ENCODE results near the gene AGBL5.
"Not testable (repeated sequence)": the region's sequence is repeated elsewhere in the genome, so short reads cannot be mapped to it uniquely, and the experiment has no call there.

AGBL5 gene

GRCh38 chr2:27093430-27094352 lies 42.2 kb downstream of the AGBL5 start:
- no peak for DNase-seq

DNA sequence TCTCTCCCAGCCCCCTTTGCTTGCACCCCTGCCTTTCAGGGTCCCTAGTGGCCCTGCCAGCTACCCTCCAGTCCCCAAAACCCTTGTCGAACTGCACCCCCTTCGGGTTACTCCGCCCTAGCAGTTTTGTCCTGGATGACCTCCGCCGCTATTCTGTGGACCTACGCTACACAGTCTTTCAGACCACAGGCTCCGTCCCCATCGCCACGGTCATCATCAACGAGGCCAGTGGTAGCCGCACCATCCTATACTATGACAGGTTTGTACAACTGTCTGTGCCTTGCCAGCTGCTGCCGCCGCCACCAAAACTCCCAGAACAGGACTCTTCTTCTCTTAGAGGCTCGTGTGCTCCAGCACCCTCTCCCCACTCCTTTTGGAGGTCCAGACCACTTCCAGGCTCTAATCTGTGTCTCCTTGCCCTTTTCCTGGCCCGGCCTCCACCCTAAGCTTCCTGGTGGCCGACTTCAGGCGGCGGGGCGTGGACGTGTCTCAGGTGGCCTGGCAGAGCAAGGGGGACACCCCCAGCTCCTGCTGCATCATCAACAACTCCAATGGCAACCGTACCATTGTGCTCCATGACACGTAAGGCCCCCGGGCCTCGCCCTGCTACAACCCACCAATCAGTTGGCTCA lies 43.0 kb downstream of the AGBL5 start:
- DNase-seq, result no peak

- no peak for DNase-seq
Measured at GRCh38 chr2:27095427-27095744, 43.9 kb downstream of the AGBL5 start.

GRCh38 chr2:27095745-27096651 lies 44.5 kb downstream of the AGBL5 start:
- peak; percentile 75 for DNase-seq

GRCh38 chr2:27096748-27097297 lies 45.4 kb downstream of the AGBL5 start:
- no peak for DNase-seq

GRCh38 chr2:27097341-27097740 lies 45.9 kb downstream of the AGBL5 start:
- DNase-seq, result no peak

DNA sequence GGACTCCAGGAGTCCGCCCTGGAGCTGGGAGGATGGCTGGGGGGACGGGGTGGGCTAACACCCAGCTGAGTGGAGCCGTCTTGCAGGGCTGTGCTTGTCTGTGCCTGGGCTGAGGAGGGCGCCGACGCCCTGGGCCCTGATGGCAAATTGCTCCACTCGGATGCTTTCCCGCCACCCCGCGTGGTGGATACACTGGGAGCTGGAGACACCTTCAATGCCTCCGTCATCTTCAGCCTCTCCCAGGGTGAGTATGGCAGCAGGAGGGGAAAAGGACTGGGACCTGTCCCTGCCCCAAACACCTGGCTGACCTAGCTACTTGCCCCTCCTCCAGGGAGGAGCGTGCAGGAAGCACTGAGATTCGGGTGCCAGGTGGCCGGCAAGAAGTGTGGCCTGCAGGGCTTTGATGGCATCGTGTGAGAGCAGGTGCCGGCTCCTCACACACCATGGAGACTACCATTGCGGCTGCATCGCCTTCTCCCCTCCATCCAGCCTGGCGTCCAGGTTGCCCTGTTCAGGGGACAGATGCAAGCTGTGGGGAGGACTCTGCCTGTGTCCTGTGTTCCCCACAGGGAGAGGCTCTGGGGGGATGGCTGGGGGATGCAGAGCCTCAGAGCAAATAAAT lies 48.0 kb downstream of the AGBL5 start:
- DNase-seq, result no peak

- no peak for DNase-seq
Measured at GRCh38 chr2:27100036-27100435, 48.6 kb downstream of the AGBL5 start.

DNA sequence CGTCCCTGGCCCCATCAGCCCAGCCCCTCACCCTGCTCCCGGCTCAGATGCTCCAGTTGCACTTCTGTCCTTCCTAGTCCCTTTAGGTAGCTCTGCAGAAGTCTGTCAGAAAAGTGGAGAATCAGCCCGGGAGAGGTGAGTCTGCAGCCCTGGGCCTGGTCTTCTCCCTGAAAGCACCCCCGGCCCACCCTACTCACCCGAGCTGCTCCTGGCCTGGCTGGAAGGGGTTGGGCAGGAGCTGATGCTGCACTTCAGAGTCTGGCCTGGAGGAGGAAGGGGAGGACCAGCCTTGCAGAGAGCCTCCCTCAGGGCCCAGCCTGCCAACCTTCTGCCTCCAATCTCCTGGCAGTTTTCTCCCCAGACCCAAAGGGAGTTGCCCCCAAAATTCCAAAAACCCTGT lies 50.9 kb downstream of the AGBL5 start:
- no peak for DNase-seq

- no peak for DNase-seq
Measured at GRCh38 chr2:27105981-27106380, 54.5 kb downstream of the AGBL5 start.

DNA sequence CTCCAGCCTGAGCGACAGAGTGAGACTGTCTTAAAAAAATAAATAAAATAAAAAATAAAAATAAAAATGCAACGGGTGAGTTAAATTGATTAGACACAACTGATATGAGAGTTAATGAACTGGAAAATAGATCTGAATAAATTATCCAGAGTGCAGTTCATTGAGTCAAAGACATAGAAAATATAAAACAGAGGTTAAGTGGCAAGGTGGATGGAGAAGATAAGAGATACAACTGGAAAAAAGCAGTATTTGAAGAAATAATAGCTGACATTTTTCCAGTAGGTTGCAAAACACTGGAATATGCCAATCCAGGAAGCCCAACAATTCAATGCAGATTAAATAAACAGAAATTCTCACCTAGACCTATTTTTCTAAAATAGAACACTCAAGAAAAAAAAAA lies 56.8 kb downstream of the AGBL5 start:
- DNase-seq, result no peak

- DNase-seq, result no peak
Measured at GRCh38 chr2:27109083-27109482, 57.6 kb downstream of the AGBL5 start.

GRCh38 chr2:27110603-27111352 lies 59.3 kb downstream of the AGBL5 start:
- DNase-seq, result not testable (repeated sequence)

- not testable (repeated sequence) for DNase-seq
Measured at GRCh38 chr2:27111392-27112078, 60.1 kb downstream of the AGBL5 start.

DNA sequence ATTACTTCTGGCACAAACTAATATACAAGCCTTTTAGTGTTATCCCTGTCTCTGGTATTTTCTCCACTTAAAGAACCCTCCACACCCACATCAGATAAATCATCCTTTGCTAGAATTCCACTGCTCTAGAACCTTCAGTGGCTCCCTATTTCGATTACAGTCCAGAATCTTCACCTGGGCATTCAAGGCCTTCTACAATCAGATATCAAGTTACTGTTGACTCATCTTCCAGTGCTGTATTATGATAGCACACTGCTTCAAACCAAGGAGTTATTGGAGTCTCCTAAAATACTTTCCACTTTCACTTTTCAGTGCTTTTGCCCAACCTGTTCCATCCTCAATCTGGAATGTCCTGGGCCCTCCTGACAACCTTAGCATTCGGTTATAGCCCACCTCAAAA lies 64.1 kb downstream of the AGBL5 start:
- no peak for DNase-seq

GRCh38 chr2:27117995-27118524 lies 66.6 kb downstream of the AGBL5 start:
- DNase-seq, result no peak

- DNase-seq, result no peak
Measured at GRCh38 chr2:27118525-27119329, 67.3 kb downstream of the AGBL5 start, which contains the start of gene CGREF1. TSS of gene CGREF1 (minus strand) at chr2:27119128. CDS start at chr2:27104366, 14,762 bp downstream.

DNA sequence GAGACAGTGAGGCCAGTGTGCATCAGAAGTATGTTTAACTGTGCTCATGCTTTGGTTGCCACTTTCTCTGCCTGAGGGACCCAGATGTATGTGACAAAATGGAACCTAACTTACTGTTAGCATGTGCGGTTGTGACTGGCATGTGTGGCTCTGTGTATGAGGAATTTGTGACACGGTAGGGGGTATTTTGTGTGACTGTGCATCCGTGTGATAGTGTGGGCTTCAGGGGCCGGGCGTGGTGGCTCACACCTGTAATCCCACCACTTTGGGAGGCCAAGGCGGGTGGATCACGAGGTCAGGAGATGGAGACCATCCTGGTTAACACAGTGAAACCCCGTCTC lies 67.8 kb downstream of the AGBL5 start:
- DNase-seq, result not testable (repeated sequence)
